Bronchial epithelial cell (primary cell): ENCODE measurements around the gene INTS3. TPM values are rescaled to one million over a fixed set of nuclear protein-coding genes. Genes with fewer than 3 reads are reported as not detected.

Source experiments
- DNase-seq: peaks from one replicate; pipeline ENCODE4 v3.0.0-alpha.2; 2010; ENCODE audit warnings: low read depth
- FAIRE-seq: peaks from 2 replicates; lab custom pipeline; 2011; peaks lifted over from hg19 to GRCh38; lab: Jason Lieb, UNC
- H3K27me3 ChIP-seq: 2 replicates; pipeline ENCODE4 v1.5.1; 2011; ENCODE audit warnings: low read length; ENCODE audit not compliant: control insufficient read depth, insufficient read depth
- H3K36me3 ChIP-seq: 2 replicates; pipeline ENCODE4 v1.5.1; 2011; ENCODE audit warnings: low read length; ENCODE audit not compliant: control insufficient read depth, insufficient read depth
- H3K4me3 ChIP-seq: 2 replicates; pipeline ENCODE4 v1.5.1; 2011; ENCODE audit warnings: mild to moderate bottlenecking, low read depth, low read length, control low read depth
- CTCF ChIP-seq: IDR thresholded peaks from 2 replicates; pipeline ENCODE4 v1.5.1; 2011; ENCODE audit warnings: mild to moderate bottlenecking, moderate library complexity, low read length, control low read depth, inconsistent platforms; ENCODE audit not compliant: insufficient read depth, severe bottlenecking
- total RNA-seq: library from RNA; depleted of rRNA; stranded (reverse); fragments of >200 nt; gene quantifications from 2 replicates; pipeline ENCODE4 v1.2.1, GENCODE V29; 2014

The INTS3 gene, protein sequence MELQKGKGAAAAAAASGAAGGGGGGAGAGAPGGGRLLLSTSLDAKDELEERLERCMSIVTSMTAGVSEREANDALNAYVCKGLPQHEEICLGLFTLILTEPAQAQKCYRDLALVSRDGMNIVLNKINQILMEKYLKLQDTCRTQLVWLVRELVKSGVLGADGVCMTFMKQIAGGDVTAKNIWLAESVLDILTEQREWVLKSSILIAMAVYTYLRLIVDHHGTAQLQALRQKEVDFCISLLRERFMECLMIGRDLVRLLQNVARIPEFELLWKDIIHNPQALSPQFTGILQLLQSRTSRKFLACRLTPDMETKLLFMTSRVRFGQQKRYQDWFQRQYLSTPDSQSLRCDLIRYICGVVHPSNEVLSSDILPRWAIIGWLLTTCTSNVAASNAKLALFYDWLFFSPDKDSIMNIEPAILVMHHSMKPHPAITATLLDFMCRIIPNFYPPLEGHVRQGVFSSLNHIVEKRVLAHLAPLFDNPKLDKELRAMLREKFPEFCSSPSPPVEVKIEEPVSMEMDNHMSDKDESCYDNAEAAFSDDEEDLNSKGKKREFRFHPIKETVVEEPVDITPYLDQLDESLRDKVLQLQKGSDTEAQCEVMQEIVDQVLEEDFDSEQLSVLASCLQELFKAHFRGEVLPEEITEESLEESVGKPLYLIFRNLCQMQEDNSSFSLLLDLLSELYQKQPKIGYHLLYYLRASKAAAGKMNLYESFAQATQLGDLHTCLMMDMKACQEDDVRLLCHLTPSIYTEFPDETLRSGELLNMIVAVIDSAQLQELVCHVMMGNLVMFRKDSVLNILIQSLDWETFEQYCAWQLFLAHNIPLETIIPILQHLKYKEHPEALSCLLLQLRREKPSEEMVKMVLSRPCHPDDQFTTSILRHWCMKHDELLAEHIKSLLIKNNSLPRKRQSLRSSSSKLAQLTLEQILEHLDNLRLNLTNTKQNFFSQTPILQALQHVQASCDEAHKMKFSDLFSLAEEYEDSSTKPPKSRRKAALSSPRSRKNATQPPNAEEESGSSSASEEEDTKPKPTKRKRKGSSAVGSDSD
- 12.6 and 12.7 TPM in 2 replicates for total RNA-seq

DNA sequence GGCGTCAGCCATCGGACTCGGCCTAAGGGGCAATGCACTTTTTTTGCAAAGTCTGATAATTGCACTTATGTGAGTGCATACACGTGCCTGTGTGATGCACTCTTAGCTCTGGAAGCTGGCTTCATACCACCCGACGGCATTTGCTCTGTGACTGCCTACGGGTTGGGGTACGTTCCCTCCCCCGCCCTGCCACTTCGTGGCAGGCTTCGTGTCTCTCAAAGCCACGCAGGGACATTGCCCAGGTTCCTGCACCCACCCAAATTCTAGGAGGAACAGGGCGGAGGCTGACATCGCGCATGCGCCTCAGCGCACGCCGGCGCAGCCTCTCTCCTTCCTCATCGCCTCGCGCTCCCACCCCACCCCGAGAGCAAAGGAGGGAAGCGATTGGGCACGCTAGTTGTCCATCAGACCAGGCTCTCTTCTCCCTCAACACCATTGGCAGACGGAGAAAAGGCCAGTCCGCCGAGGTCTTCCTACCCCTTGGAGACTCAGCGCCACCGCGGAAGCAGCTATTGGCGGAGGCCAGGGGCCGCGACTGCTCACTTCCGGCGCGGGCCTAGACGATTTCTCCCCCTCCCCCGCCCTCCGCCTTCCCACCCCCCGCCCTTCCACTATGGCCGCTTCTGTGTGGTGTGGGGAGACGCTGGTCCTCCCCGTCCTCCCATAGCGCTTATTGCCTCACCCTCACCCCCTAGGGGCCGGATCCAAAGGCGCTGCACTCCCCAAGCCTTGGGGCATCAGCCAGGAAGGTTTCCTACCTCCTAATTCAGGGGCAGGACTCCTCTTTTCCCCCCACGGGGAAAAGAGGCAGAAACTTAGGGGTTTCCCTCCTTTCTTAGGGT is at the start of gene INTS3:
INTS3 (plus strand) TSS at position 588 of the 842 bp plus-strand sequence. CDS start 585 bp downstream, outside the sequence.
- peak within 1 kb of the TSS; percentile 92 for H3K4me3 ChIP-seq
- TF ChIP-seq CTCF = peak; percentile 19
- peak; percentile 79 for FAIRE-seq

GRCh38 chr1:153678519-153679336 is 49.1 kb upstream of the INTS3 start, which contains the start of gene NPR1:
Gene NPR1, plus strand, starts transcription at chr1:153678688. Its CDS starts 421 bp downstream, at chr1:153679109.
- peak within 1 kb of the TSS; percentile 19 for H3K4me3 ChIP-seq
- H3K36me3 ChIP-seq = no peaks in the 10 kb centered on the region
- no peak for TF ChIP-seq CTCF
- FAIRE-seq (no peak), DNase-seq (no peak)
- H3K27me3 ChIP-seq = peaks cover 27% of the 10 kb centered on the region

More for the DNA sequence above, at the start of gene INTS3:
- Histone ChIP-seq H3K36me3 (no peaks in the 10 kb centered on the region), H3K27me3 (no peaks in the 10 kb centered on the region)
- peak; percentile 99 for DNase-seq

- FAIRE-seq (no peak), DNase-seq (no peak)
- no peaks in the 10 kb centered on the region for H3K36me3 ChIP-seq
- peak overlapping the region; percentile 19 for H3K4me3 ChIP-seq
- H3K27me3 ChIP-seq = peaks cover 27% of the 10 kb centered on the region
- no peak for TF ChIP-seq CTCF
Measured at GRCh38 chr1:153679337-153680119, 48.3 kb upstream of the INTS3 start.

DNA sequence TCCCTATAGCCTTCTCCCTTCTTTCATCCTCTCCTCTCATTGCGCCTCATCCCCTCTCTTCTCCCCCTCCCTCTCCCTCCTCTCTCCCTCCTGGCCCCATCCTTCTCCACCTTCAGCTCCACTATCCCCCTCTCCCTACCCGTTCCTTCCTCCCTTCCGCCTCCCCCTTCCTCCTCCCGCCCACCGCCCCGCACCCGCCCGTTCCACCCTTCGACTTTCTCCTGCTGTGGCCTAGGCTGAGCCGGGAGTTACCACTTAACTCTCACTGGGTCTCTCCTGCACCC is 47.8 kb upstream of the INTS3 start:
- Histone ChIP-seq H3K27me3 (peaks cover 27% of the 10 kb centered on the region), H3K4me3 (no peak overlapping the region), H3K36me3 (no peaks in the 10 kb centered on the region)
- no peak for FAIRE-seq
- no peak for DNase-seq
- TF ChIP-seq CTCF = no peak
